ENCODE measurements around the gene RAD21L1.

DNA sequence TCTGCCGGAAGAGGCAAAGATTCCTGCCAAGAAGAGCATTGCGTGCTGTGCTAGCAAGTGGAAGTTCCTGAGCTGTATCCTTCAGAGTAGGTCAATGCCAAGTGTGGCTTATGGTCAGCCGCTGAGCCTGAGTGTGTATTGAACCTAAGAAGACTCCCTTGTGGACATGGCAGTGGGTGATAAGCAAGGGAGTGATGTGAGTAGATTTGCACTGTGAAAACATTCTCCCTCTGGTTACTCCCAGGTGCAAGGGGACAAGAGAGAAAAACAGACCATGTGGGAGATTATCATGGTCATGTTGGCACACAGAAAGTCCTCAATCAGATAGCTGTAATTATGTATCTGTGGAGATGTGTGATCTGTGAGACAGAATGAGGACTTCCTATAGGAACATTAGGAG, 35.0 kb upstream of the RAD21L1 start:
- TF ChIP-seq CTCF (conservative IDR thresholded peaks at IDR 0.05 in 1 of 2, IDR thresholded peaks at IDR 0.05 in 1 of 2; ENCODE audit: low read depth in 1 of 2, low read length in 2 of 2) (no peak), EZH2 (IDR thresholded peaks at IDR 0.05; ENCODE audit: low read length, missing control alignments) (no peak)

Measured in fibroblast of lung (primary cell).